Superior temporal gyrus (tissue), 1 donor: Measurements from ENCODE around the gene TPRA1.
"Not testable (repeated sequence)": the region's sequence is repeated elsewhere in the genome, so short reads cannot be mapped to it uniquely, and the experiment has no call there.

ENCODE experiments used
- DNase-seq: peaks from one replicate; pipeline ENCODE4 v3.0.0-alpha.2; 2016; ENCODE audit errors: extremely low spot score

TPRA1 gene

DNA sequence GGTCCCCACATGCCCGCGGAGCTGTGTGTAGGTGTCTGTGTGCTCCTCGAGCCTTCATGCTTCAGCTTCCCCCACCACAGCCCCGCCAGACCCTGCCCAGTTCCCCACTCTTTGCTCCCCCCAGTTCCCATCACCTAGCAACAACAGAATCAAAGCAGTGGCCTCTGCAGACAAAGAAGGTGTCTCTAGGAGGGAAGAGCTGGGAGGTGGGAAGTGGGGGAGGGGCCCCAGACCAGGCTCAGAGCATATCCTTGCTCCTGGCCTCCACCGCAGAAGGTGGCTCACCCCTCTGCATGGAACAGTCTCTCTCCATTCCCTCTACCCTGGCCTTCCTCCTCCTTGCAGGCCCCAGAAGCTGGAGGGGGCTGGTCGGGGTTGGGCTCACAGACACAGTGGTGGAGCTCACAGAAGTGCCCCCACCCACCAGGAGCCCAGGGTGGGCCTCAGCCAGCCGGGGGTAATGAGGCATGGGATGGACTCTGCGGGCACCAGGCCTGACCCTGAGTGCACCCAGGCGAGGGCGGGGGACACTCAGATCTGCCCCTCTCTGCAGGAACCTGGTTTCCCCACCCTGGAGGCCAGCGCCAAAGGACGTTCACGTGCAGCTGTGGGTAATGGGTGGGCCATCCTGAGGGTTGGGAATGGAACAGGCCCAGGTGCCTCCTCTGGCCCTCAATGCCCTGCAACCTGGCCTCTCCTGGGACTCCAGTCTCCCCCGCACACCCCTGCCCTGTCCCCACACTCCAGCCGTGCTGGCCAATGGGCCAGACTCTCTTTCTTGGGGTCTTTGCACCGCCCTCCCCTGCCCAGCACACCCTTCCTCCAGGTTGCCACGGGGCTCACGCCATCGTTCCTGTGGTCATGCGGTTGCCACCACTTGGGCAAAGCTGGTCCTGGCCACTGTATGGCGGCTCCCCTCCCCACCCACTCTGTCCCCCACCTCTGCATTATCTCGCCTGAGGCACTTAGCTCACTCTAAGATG lies 53.4 kb downstream of the TPRA1 start:
- DNase-seq: no peak

DNA sequence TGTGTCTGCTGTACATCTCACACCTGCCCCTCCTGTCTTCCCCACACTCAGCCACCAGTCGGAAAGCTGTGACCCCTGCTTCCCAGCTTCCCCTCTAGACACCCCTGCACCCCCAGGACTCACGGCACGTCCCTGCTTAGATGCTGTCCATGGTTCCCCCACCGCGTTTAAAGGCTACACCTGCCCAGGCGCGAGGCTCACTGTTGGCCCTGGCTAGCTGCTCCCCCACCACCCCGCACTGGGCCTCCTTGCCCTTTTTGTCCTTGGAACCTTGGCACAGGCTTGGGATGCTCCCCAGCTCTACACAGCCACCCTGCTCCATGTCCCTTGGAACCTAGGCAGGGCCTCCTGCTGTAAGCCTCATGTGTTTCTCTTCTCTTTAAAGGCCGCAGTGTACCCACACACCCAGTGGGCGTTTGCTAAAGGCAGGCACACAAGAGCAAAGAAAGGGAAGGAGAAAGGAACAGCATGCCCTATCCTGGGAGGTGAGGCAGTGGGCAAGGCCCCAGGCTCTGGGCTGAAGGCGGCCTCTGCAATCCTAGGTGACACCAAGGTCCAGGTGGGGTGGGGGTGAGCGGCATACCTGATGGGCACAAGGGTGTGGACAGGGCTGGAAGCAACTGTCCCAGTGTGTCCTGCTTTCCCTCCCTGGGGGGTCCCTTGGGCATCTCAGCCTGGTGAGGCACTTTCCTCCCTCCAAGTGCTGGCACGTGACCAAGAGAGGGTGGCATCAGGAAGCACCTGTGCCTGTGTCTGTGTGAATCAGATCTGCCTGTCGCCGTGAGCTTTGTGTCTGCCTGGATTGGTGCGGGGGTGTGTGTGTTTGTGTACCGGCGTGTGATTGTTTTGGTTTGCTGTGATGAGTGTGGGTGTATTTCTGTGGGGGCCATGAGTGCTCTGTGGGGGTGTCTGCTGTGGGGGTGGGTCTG lies 54.4 kb downstream of the TPRA1 start:
- DNase-seq: no peak

DNA sequence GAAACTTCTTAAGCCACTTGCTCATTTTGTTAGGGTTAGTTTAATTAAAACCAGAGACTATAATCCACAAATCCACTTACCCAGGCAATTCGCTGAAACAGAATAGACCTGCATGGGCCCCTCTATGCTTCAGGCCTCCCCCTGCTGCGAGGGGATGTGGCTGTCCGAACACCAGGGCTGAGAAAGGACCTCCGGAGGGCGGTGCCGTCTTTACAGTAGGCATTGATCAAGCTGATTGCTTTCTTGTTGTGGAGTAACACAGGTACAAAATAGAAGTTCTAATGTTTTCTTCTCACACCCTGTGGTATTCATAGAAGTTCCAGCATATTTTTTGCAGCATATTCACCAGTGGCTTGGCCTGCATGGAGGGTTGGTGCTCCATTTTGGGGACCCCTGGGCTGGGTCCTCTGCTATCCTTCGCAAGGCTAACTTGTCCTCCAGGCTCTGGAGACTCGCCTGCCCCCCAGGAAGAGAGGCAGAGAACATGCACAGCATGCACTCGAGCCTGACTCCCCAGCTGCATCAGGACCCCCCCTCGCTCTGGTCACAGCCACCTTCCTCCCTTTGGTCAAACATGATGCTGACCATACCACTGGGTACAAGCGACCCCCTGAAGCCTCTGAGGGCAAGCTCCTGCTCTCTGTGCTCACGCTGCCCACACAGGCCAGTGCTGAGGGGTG lies 55.3 kb downstream of the TPRA1 start:
- DNase-seq: no peak

DNA sequence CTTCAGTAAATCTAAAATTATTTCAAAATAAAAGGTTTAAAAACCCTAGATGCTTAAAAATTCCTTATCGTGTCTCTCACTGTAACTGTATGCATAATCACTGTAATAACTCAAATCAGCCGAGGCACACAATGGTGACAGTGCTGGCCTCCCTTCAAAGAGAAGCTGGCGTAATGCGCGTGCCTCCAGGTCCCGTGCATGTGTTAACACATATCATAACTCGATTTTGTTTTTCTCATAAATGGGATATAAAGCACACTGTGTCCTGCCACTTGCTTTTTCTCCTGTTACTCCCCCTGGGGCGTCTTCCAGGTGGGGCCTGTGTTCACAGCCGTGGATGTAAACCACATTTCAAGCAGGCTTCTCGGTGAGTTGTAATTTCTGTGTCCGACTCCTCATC lies 56.0 kb downstream of the TPRA1 start:
- no peak for DNase-seq

DNA sequence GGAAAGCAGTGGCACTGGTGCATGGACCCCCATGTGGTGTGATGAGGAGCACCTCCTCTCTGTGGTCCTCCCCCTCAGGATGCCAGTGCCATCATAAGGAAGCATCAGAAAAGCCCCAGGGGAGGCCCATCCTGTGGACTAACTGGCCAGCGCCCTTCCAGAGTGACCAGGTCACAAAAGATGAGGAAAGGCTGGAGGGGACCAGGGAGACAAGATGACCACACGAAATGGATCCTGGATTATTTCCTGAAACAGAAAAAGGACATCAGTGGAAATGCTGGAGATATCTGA lies 56.4 kb downstream of the TPRA1 start:
- DNase-seq: no peak

DNA sequence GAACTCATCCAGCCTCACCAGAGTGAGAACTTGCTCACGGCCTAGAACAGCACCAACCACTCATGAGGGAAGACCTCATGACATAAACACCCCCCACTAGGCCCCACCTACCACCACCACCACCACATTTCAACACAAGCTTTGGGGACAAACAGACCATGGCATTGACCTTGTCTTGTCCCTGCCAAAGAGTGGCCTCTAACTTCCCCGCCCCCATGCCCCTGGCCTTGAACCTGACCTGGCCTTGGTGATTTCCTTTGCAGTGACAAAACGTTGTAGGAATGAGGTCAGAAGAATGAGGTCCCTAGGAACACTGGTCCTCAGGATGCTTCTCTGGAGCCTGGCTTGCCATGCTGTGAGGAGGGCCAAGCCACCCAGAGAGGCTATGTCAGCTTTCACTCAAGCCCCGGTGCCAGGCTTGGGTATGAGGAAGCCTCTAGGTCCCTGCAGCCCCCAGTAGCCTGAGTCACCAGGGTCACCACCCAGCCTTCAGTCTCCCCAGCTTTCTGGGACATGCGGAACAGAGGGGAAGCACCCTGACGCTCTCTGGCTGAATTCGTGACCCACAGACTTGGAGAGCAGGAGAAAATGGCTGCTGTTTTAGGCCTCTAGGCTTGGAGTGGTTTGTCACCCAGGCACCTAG lies 57.9 kb downstream of the TPRA1 start:
- DNase-seq: no peak

DNA sequence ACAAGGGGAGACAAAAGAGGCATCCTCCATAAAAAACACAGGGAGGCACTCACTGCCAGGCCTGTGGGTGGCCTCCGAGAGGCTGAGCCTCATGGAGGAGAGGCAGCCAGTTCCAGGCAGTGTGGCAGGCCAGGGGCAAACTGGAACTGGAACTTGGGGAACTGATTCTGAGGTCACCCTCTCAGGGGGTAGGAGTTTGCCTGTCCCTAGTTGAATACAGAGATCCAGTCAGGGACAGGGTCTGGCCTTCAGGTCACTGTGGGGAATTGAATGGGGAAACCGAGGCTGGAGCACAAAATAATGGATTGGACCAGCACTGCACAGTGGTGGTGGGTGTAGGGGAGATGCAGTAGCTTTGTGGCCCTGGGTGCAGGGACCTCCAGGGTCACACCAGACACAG lies 58.7 kb downstream of the TPRA1 start:
- no peak for DNase-seq

DNA sequence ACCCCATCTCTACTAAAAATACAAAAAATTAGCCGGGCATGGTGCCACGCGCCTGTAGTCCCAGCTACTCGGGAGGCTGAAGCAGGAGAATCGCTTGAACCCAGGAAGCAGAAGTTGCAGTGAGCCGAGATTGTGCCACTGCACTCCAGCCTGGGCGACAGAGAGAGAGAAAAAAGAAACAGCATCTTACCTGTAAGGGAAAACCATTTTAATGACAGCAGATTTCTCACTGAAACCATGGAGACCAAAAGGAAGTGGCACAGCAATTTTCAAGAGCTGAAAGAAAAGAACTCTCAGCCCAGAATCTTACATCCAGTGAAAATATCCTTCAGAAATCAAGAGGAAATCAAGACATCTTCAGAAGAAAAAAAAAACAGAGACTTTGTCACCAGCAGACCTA lies 59.7 kb downstream of the TPRA1 start:
- not testable (repeated sequence) for DNase-seq

DNA sequence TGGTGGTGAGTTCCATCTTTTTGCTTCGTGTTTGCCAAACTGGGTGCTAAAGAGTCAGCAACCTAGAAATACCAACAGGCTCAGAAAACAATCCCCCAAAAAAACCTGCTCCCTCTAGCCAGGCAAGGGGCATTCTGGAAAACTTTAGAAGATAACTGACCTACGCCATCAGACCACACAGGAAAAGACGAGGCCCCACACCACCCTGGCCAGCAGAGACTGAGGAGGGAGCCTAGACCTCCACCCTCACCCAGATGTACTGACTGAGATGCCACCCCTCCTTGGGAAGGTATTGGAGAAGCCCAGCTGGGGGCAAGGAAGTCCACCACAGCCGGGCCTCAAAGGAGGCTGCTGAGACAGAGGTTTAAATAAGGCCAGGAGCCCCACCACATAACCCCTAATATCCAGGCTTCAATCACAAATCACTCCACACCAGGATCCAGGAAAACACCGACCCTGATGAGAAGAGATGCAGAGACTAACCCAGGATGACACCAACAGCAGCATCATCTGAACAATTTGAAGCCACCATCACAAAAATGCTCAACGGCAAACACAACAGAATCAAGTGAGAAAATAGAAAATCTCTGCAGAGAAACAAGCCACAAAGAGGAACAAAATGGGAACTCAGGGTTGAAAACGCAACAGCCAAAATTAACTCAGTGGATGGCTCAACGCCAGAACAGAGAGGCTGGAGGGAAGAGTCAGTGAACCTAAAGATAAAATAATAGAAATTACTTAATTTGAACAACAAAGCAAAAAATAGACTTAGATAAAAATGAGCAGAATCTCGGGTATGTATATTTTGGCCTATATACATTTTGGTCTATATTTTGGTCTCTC lies 61.0 kb downstream of the TPRA1 start:
- no peak for DNase-seq

DNA sequence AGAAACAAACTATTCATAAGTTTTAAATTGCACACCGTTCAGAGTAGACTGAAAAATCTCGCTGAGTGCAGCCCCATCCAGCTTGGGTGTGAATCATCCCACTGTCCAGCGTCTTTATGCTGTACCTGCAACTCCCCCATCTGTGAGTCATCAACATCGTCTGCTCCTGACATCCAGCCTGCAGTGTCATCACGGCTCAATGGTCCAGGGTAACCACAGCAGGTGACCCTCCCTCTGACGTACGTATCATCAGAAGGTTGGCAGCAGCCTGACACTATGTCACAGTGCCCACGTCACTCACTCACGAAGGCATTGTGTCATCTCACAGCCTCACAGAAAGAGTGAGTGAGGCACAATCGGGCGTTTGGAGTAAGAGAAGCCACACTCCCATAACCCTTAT lies 65.2 kb downstream of the TPRA1 start:
- no peak for DNase-seq

DNA sequence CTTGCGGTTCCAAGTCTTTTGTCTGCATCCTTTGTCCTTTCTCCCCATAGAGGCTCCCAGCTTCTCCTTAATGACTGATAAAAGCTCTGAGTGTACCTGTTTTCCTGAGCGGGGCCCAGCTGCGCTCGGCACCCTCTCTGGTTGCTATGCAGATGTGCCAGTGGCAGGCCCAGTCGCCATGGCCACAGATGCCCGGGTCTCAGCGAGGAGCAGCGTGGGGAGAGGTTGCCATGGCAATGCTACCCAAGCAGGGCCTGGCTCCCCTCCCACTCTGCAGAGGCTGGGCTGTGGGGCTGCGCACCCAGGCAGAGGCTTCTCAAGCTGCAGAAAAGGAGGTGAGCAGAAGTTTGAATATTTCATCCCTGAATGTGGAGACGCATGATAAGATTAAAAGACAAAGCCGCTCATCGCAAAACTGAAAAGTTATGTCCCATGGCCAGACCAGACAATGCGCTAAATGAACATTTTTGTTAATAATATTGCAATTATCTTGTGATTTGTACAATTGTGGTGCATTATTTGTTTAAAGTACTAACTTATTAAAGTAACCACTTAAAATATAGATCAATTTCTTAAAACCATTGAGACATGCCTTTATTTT lies 66.1 kb downstream of the TPRA1 start:
- DNase-seq: no peak
